CD4-positive, alpha-beta memory T cell (primary cell): ENCODE data around the gene FBXO42. TPM values are rescaled to one million over a fixed set of nuclear protein-coding genes. Genes with fewer than 3 reads are reported as not detected.

Experiments
- CTCF ChIA-PET: fragments of 350-600 bp; sonication (Branson Sonifier 250); formaldehyde crosslinking; loops from one replicate; lab custom pipeline; 2021; ENCODE audit warnings: inconsistent platforms; ENCODE audit not compliant: partially characterized antibody; lab: Charles Lee
- POLR2A ChIA-PET: fragments of 350-600 bp; sonication (Branson Sonifier 250); formaldehyde crosslinking; loops from one replicate; lab custom pipeline; 2021; ENCODE audit not compliant: partially characterized antibody; lab: Charles Lee
- DNase-seq, 5 donors: peaks; one replicate each; pipeline versions ENCODE4 v3.0.0 to v3.0.0-alpha.2; 2020 to 2022; ENCODE audit warnings: mixed read lengths in 1 of 5
- H3K27ac ChIP-seq: one replicate; pipeline ENCODE4 v1.7.0; 2013; ENCODE audit warnings: low read depth, low read length
- H3K27me3 ChIP-seq: 2 replicates; pipeline ENCODE4 v1.7.0; 2013; ENCODE audit warnings: mild to moderate bottlenecking, low read length, moderate library complexity; ENCODE audit not compliant: insufficient read depth
- H3K36me3 ChIP-seq: 2 replicates; pipeline ENCODE4 v1.7.0; 2013; ENCODE audit warnings: mild to moderate bottlenecking, low read length, moderate library complexity; ENCODE audit not compliant: insufficient read depth
- H3K4me1 ChIP-seq: 2 replicates; pipeline ENCODE4 v1.7.0; 2013; ENCODE audit warnings: mild to moderate bottlenecking, low read length, moderate library complexity; ENCODE audit not compliant: insufficient read depth
- H3K4me3 ChIP-seq, 2 donors: one replicate each; pipeline ENCODE4 v1.7.0; 2013; ENCODE audit warnings: low read length in 2 of 2, mild to moderate bottlenecking in 1 of 2
- H3K9me3 ChIP-seq, 2 donors: one replicate each; pipeline ENCODE4 v1.7.0; 2013; ENCODE audit warnings: low read length in 2 of 2, control low read depth in 1 of 2; ENCODE audit not compliant: control insufficient read depth in 1 of 2
- H3K27ac Mint-ChIP-seq, 7 donors: one replicate each; pipeline ENCODE4 v1.8.0; 2020 to 2021; ENCODE audit warnings: mixed read lengths in 7 of 7, mild to moderate bottlenecking in 6 of 7, inconsistent platforms in 3 of 7, moderate library complexity in 3 of 7
- H3K27me3 Mint-ChIP-seq, 2 donors: one replicate each; pipeline ENCODE4 v1.8.0; 2020 to 2021; ENCODE audit warnings: mixed read lengths in 2 of 2
- H3K36me3 Mint-ChIP-seq, 2 donors: one replicate each; pipeline ENCODE4 v1.8.0; 2020 to 2021; ENCODE audit warnings: mixed read lengths in 2 of 2, inconsistent platforms in 1 of 2, mild to moderate bottlenecking in 1 of 2
- H3K4me1 Mint-ChIP-seq, 4 donors: one replicate each; pipeline ENCODE4 v1.8.0; 2020 to 2021; ENCODE audit warnings: mixed read lengths in 4 of 4, mild to moderate bottlenecking in 1 of 4
- H3K4me3 Mint-ChIP-seq, 8 donors: one replicate each; pipeline ENCODE4 v1.8.0; 2020 to 2021; ENCODE audit warnings: mixed read lengths in 8 of 8, mild to moderate bottlenecking in 7 of 8, moderate library complexity in 6 of 8, inconsistent platforms in 3 of 8
- H3K9me3 Mint-ChIP-seq, 8 donors: one replicate each; pipeline ENCODE4 v1.8.0; 2020 to 2021; ENCODE audit warnings: mixed read lengths in 8 of 8, mild to moderate bottlenecking in 5 of 8, inconsistent platforms in 3 of 8, moderate library complexity in 1 of 8
- intact Hi-C: fragments of 100-400 bp; cut with micrococcal nuclease; formaldehyde crosslinking; loops from one replicate; pipeline ENCODE4 v1.15.1; 2023
- polyA plus RNA-seq, 2 donors: library from polyadenylated mRNA; unstranded; fragments of 300-500 nt; fragmentation: Illumina TruSeq; gene quantifications; one replicate each; pipeline ENCODE4 v1.2.3, GENCODE V29; 2021
- total RNA-seq, 2 experiments: library from RNA; stranded (reverse); gene quantifications; one replicate each; pipeline ENCODE4 v1.2.3, GENCODE V29; 2021

Gene FBXO42
- total and polyA plus RNA-seq, 4 experiments from 2014 or later, result 18.2 to 25.6 (median 22.2) TPM

- Histone ChIP-seq H3K27ac (no peak overlapping the region), H3K36me3 (no peaks in the 10 kb centered on the region), H3K4me3 (no peak overlapping the region), H3K9me3 (no peaks in the 10 kb centered on the region), H3K4me1 (no peaks in the 10 kb centered on the region), H3K27me3 (no peaks in the 10 kb centered on the region)
- intact Hi-C loops, result no loop called here
- DNase-seq, result no peak
- H3K4me1 Mint-ChIP-seq, result peaks cover 2 to 10% (median 6%) of the 10 kb centered on the region in 4 donors
- no peak overlapping the region for H3K4me3 Mint-ChIP-seq
- no peaks in the 10 kb centered on the region for H3K27me3 Mint-ChIP-seq
- peak overlapping the region in 2 of 7 donors; percentile 38 to 55 for H3K27ac Mint-ChIP-seq
- ChIA-PET POLR2A (interaction anchor here (1.0 kb wide), 1 partner anchor 69 kb away, joined by 3 read pairs; no protein-coding TSS in a partner anchor), CTCF (interaction anchor here (0.9 kb wide), 1 partner anchor 10 kb away, joined by 4 read pairs; no protein-coding TSS in a partner anchor)
- peaks cover 6 to 17% of the 10 kb centered on the region in 2 donors for H3K36me3 Mint-ChIP-seq
- H3K9me3 Mint-ChIP-seq, result no peaks in the 10 kb centered on the region
These were observed 73.1 kb downstream of the FBXO42 start for GRCh38 chr1:16279186-16279585.

DNA sequence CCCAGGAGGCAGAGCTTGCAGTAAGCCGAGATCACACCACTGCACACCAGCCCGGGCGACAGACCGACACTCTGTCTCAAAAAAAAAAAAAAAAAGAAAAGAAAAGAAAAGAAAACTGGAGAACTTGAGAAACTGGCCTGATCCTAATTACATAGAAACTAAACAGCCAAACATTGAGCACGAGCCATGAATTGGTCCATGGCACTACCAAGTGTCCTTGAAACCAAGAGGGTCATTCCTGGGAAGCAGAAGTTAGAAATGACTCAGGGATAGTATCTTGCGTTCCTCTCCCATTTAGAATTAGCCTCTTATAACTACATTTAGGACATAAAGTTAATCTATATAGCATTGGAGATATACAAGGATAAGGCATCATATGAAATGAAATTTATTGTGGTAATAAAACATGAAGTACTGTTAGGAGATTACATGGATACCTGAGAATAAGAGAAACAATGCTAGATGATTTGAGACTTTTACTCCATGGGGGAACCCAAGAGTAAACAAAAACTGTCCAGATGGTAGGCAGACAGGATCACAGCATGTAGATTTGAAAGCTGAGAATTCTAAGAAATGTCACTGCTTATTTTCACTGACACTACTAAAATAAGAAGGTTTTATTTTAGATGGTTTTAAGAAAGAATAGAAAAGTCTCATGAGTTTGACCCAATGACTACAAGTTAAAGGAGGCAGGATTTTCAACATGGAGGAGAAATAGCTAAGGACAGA, 75.8 kb downstream of the FBXO42 start:
- H3K4me3 ChIP-seq, result no peak overlapping the region
- no peak overlapping the region for H3K27ac ChIP-seq
- no peak for DNase-seq
- no peaks in the 10 kb centered on the region for H3K4me1 ChIP-seq
- Mint-ChIP-seq H3K4me1 (peaks cover 7 to 18% (median 9%) of the 10 kb centered on the region in 4 donors), H3K9me3 (peaks cover 0 to 2% (median 0%) of the 10 kb centered on the region in 8 donors), H3K27ac (no peak overlapping the region), H3K36me3 (peaks cover 4 to 10% of the 10 kb centered on the region in 2 donors), H3K4me3 (no peak overlapping the region), H3K27me3 (no peaks in the 10 kb centered on the region)
- intact Hi-C loops, result no loop called here
- ChIA-PET CTCF (no interaction called here), POLR2A (no interaction called here)
- no peaks in the 10 kb centered on the region for H3K9me3 ChIP-seq
- H3K36me3 ChIP-seq, result no peaks in the 10 kb centered on the region
- H3K27me3 ChIP-seq, result no peaks in the 10 kb centered on the region

DNA sequence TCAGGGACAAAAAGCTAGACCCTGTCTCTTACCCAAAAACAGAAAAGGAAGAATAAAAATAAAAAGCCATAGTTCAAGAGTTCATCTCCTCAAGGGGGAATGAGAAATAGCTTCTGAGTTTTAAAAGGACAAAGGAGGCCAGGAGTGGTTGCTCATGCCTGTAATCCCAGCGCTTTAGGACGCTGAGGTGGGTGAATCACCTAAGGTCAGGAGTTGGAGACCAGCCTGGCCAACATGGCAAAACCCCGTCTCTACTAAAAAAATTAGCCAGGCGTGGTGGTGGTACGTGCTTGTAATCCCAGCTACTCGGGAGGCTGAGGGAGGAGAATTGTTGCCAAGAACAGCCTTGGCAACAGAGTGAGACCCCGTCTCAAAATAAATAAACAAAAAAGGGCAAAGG, 76.7 kb downstream of the FBXO42 start:
- Mint-ChIP-seq H3K27me3 (no peaks in the 10 kb centered on the region), H3K4me1 (peaks cover 13 to 24% (median 15%) of the 10 kb centered on the region in 4 donors), H3K9me3 (peaks cover 0 to 2% (median 0%) of the 10 kb centered on the region in 8 donors), H3K27ac (peak overlapping the region in 1 of 7 donors; percentile 43), H3K36me3 (peaks cover 9 to 15% of the 10 kb centered on the region in 2 donors), H3K4me3 (no peak overlapping the region)
- no peaks in the 10 kb centered on the region for H3K9me3 ChIP-seq
- no peak overlapping the region for H3K4me3 ChIP-seq
- no peaks in the 10 kb centered on the region for H3K27me3 ChIP-seq
- no peak overlapping the region for H3K27ac ChIP-seq
- intact Hi-C loops, result no loop called here
- ChIA-PET POLR2A (no interaction called here), CTCF (no interaction called here)
- no peak for DNase-seq
- H3K4me1 ChIP-seq, result no peaks in the 10 kb centered on the region
- no peaks in the 10 kb centered on the region for H3K36me3 ChIP-seq

DNA sequence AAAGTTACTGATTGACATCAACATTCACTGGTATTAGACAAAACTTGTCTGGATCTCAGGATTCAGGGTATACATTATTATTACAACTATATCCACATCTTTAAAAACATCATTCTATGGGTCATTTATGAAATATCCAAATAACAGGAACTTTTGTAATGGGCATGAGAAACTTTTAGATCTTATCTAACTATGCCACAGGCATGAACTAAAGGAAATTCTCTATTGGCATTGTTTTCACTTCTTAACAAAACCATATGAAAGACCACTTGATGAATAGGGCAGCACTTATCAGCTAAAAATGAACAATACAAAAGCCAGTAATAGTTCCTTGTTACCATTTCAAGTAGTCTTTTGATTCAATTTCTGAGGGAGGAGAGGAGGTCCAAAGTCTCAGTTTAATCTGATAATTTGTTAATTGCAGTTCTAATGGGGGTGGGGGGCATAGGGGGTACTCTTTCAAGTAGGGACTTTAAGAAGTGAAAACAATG, 84.5 kb downstream of the FBXO42 start:
- Mint-ChIP-seq H3K4me3 (no peak overlapping the region), H3K4me1 (peaks cover 22 to 38% (median 30%) of the 10 kb centered on the region in 4 donors), H3K27me3 (no peaks in the 10 kb centered on the region), H3K36me3 (peaks cover 6 to 7% of the 10 kb centered on the region in 2 donors), H3K27ac (peak overlapping the region in 5 of 7 donors; percentile 6 to 80 (median 21)), H3K9me3 (peaks cover 0 to 2% (median 0%) of the 10 kb centered on the region in 8 donors)
- intact Hi-C loops, result no loop called here
- Histone ChIP-seq H3K27me3 (no peaks in the 10 kb centered on the region), H3K27ac (no peak overlapping the region), H3K4me1 (peaks cover 16% of the 10 kb centered on the region), H3K9me3 (no peaks in the 10 kb centered on the region), H3K4me3 (no peak overlapping the region), H3K36me3 (no peaks in the 10 kb centered on the region)
- POLR2A ChIA-PET, result no interaction called here
- no peak for DNase-seq
- CTCF ChIA-PET, result no interaction called here

- POLR2A ChIA-PET, result interaction anchor here (0.6 kb wide), 1 partner anchor 476 kb away, joined by 3 read pairs; no protein-coding TSS in a partner anchor
- CTCF ChIA-PET, result no interaction called here
- Mint-ChIP-seq H3K4me3 (no peak overlapping the region), H3K36me3 (peaks cover 6 to 7% of the 10 kb centered on the region in 2 donors), H3K4me1 (peaks cover 22 to 37% (median 29%) of the 10 kb centered on the region in 4 donors), H3K27me3 (no peaks in the 10 kb centered on the region), H3K27ac (peak overlapping the region in 5 of 7 donors; percentile 14 to 80 (median 60)), H3K9me3 (no peaks in the 10 kb centered on the region)
- Histone ChIP-seq H3K27ac (no peak overlapping the region), H3K4me1 (peaks cover 16% of the 10 kb centered on the region), H3K9me3 (no peaks in the 10 kb centered on the region), H3K36me3 (no peaks in the 10 kb centered on the region), H3K27me3 (no peaks in the 10 kb centered on the region), H3K4me3 (no peak overlapping the region)
- intact Hi-C loops, result no loop called here
- DNase-seq, result no peak
These were observed 85.7 kb downstream of the FBXO42 start for GRCh38 chr1:16266411-16267118.

DNA sequence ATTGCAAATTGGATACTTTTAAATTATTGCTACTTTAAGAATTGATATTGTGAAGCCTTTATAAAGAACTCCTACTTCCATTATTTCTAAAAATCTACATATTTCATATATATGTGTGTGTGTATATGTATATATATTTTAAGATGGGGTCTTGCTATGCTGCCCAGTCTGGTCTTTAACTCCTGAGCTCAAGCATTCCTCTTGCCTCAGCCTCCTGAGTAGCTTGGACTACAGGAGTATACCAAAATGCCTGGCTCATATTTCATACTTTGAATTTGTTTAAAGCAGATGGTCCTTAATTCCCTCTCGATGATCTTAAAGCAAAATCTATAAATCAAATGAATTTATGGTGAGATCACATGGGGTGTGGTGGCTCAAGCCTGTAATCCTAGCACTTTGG, 90.2 kb downstream of the FBXO42 start:
- H3K27ac Mint-ChIP-seq, result no peak overlapping the region
- POLR2A ChIA-PET, result no interaction called here

DNA sequence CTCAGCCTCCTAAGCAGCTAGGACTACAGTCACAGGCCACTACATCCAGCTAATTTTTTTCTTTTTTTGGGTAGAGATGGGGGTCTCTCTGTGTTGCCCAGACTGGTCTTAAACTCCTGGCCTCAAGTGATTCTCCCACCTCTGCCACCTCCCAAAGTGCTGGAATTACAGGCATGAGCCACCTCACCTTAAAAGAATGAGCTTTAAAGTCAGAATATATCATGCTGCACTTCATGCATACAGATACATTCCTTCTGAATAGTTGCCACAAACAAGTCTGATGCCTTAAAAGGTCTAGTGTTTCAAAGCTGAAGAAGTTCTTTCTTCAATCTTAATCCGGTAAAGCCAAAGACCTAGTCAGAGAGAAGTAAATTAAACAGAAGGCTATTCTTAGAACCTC, 91.5 kb downstream of the FBXO42 start:
- H3K36me3 Mint-ChIP-seq, result peaks cover 2 to 11% of the 10 kb centered on the region in 2 donors
- no peaks in the 10 kb centered on the region for H3K27me3 ChIP-seq
- H3K36me3 ChIP-seq, result peaks cover 3% of the 10 kb centered on the region
- peaks cover 0 to 5% (median 2%) of the 10 kb centered on the region in 4 donors for H3K4me1 Mint-ChIP-seq
- no peak overlapping the region for H3K27ac ChIP-seq
- H3K9me3 ChIP-seq, result no peaks in the 10 kb centered on the region
- peak overlapping the region in 2 of 7 donors; percentile 15 to 18 for H3K27ac Mint-ChIP-seq
- no peaks in the 10 kb centered on the region for H3K27me3 Mint-ChIP-seq
- H3K9me3 Mint-ChIP-seq, result no peaks in the 10 kb centered on the region
- intact Hi-C loops, result no loop called here
- POLR2A ChIA-PET, result interaction anchor here (0.5 kb wide), 1 partner anchor 66 kb away, joined by 3 read pairs; no protein-coding TSS in a partner anchor
- CTCF ChIA-PET, result interaction anchor here (0.9 to 1.4 kb wide), 4 partner anchors 11 to 182 kb away, joined by 3 to 4 read pairs (median 3); partner anchors contain the start of gene FBXO42
- no peak overlapping the region for H3K4me3 ChIP-seq
- no peak for DNase-seq
- H3K4me3 Mint-ChIP-seq, result no peak overlapping the region
- H3K4me1 ChIP-seq, result no peaks in the 10 kb centered on the region

More for the DNA sequence above, 90.2 kb downstream of the FBXO42 start:
- Mint-ChIP-seq H3K4me3 (no peak overlapping the region), H3K4me1 (peaks cover 6 to 12% (median 9%) of the 10 kb centered on the region in 4 donors), H3K27me3 (no peaks in the 10 kb centered on the region), H3K9me3 (no peaks in the 10 kb centered on the region), H3K36me3 (peaks cover 0 to 4% of the 10 kb centered on the region in 2 donors)
- H3K9me3 ChIP-seq, result no peaks in the 10 kb centered on the region
- DNase-seq, result no peak
- no peaks in the 10 kb centered on the region for H3K27me3 ChIP-seq
- peaks cover 9% of the 10 kb centered on the region for H3K4me1 ChIP-seq
- intact Hi-C loops, result no loop called here
- H3K4me3 ChIP-seq, result no peak overlapping the region
- H3K36me3 ChIP-seq, result no peaks in the 10 kb centered on the region
- no peak overlapping the region for H3K27ac ChIP-seq
- CTCF ChIA-PET, result no interaction called here
